Measurements from ENCODE around the gene SMG9.
A peak's percentile ranks its signal among the peaks of the same experiment; 100 is the strongest.

DNA sequence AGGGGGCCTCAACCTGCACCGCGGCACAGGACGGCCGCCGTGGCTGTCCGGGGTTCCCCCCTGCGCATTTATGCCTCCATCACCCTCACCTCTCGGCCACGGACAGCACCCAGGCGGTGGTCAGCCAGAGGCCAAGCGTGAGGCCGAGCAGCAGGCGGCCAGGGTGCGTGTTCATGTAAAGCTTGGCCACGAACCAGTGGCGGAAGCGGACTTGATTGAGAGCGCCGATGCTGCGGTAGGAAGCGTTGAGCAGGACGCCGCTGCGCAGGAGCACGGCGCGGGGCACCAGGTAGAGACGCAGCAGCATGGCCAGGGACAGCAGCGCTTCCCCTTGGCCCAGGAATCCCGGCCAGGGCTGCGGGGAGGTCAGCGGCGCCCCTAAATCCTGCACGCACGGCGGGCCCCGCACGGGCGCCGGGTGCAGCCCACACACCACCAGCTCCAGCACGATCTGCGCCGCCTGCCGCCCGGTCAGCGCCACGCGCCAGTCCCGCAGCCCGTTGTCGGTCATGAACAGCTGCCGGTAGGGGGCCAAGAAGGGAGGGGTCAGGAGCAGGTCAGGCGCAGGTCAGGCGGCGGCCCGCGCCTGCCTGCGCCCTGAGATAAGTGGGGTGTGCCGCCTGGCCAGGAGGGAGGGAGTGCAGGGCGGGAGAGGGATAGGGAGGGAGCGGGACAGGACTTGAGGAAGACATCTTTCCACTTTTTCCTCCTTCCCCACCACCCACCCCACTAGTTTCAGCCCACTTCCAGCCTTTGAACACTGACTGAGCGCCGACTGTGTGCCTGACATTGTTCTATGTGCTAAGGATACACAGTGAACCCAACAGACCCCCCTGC is 19.6 kb upstream of the SMG9 start:
- TF ChIP-seq POLR2A (IDR thresholded peaks at IDR 0.05) = no peak
- TF ChIP-seq CTCF (IDR thresholded peaks at IDR 0.05) = peak; percentile 40 to 51 (median 48)

Measured in right lobe of liver (tissue), 4 donors.